Endothelial cell (in vitro differentiated cells): ENCODE results near the gene SORCS3. TPM values are rescaled to one million over a fixed set of nuclear protein-coding genes. Genes with fewer than 3 reads are reported as not detected.

Source experiments
- DNase-seq: peaks from one replicate; pipeline ENCODE4 v3.0.0; 2021; ENCODE audit warnings: low spot score
- H3K27ac Mint-ChIP-seq: one replicate; pipeline ENCODE4 v1.8.0; 2021; ENCODE audit warnings: mixed read lengths, inconsistent platforms; ENCODE audit not compliant: unreplicated experiment
- H3K27me3 Mint-ChIP-seq: one replicate; pipeline ENCODE4 v1.8.0; 2021; ENCODE audit warnings: mild to moderate bottlenecking, moderate library complexity, mixed read lengths, inconsistent platforms; ENCODE audit not compliant: unreplicated experiment
- H3K36me3 Mint-ChIP-seq: one replicate; pipeline ENCODE4 v1.8.0; 2021; ENCODE audit warnings: mild to moderate bottlenecking, low read depth, mixed read lengths, inconsistent platforms; ENCODE audit not compliant: unreplicated experiment
- H3K4me1 Mint-ChIP-seq: one replicate; pipeline ENCODE4 v1.8.0; 2021; ENCODE audit warnings: mild to moderate bottlenecking, mixed read lengths, inconsistent platforms; ENCODE audit not compliant: unreplicated experiment
- H3K4me3 Mint-ChIP-seq: one replicate; pipeline ENCODE4 v1.8.0; 2021; ENCODE audit warnings: mild to moderate bottlenecking, mixed read lengths, inconsistent platforms; ENCODE audit not compliant: unreplicated experiment
- H3K9me3 Mint-ChIP-seq: one replicate; pipeline ENCODE4 v1.8.0; 2021; ENCODE audit warnings: mixed read lengths, inconsistent platforms; ENCODE audit not compliant: unreplicated experiment
- total RNA-seq: library from RNA; stranded (reverse); fragmentation: NEBNext Ultra II Directional; extraction: Animal tissue kit (Norgen Biotek cat#: 25700); gene quantifications from one replicate; pipeline ENCODE4 v1.2.1, GENCODE V29; 2021; ENCODE audit not compliant: unreplicated experiment
- TF ChIP-seq, protein P1 (sequence below): fragments of 200-600 bp; sonication (generic); IDR thresholded peaks from one replicate; pipeline ENCODE4 v1.5.0; 2021; ENCODE audit warnings: antibody characterized with exemption; ENCODE audit not compliant: unreplicated experiment

The SORCS3 gene
- total RNA-seq, 1 donor from 2014 or later = not detected

DNA sequence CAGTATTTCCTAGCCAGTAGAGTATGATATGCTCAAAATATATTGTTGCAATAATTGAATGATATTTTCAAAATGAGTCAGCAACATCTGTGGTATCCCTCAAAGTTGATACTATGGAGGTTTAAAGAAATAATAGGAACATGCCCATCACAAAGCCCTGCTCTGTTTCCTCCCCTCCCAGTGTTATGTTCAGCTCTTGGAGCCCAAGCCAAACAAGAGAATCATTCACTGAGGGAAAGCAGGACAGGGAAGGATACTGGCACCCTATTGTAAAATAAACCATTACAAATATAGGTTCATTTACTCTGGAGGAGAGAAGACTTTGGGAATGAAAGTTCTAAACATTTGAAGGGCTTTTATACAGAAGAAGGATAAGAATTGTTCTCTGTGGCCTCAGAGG, 37.6 kb downstream of the SORCS3 start:
- Mint-ChIP-seq H3K27me3 (no peaks in the 10 kb centered on the region), H3K4me1 (peaks cover 5% of the 10 kb centered on the region), H3K27ac (no peak overlapping the region), H3K4me3 (no peak overlapping the region), H3K9me3 (no peaks in the 10 kb centered on the region), H3K36me3 (no peaks in the 10 kb centered on the region)
- TF ChIP-seq, protein P1, sequence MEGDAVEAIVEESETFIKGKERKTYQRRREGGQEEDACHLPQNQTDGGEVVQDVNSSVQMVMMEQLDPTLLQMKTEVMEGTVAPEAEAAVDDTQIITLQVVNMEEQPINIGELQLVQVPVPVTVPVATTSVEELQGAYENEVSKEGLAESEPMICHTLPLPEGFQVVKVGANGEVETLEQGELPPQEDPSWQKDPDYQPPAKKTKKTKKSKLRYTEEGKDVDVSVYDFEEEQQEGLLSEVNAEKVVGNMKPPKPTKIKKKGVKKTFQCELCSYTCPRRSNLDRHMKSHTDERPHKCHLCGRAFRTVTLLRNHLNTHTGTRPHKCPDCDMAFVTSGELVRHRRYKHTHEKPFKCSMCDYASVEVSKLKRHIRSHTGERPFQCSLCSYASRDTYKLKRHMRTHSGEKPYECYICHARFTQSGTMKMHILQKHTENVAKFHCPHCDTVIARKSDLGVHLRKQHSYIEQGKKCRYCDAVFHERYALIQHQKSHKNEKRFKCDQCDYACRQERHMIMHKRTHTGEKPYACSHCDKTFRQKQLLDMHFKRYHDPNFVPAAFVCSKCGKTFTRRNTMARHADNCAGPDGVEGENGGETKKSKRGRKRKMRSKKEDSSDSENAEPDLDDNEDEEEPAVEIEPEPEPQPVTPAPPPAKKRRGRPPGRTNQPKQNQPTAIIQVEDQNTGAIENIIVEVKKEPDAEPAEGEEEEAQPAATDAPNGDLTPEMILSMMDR = no peak
- DNase-seq = no peak

DNA sequence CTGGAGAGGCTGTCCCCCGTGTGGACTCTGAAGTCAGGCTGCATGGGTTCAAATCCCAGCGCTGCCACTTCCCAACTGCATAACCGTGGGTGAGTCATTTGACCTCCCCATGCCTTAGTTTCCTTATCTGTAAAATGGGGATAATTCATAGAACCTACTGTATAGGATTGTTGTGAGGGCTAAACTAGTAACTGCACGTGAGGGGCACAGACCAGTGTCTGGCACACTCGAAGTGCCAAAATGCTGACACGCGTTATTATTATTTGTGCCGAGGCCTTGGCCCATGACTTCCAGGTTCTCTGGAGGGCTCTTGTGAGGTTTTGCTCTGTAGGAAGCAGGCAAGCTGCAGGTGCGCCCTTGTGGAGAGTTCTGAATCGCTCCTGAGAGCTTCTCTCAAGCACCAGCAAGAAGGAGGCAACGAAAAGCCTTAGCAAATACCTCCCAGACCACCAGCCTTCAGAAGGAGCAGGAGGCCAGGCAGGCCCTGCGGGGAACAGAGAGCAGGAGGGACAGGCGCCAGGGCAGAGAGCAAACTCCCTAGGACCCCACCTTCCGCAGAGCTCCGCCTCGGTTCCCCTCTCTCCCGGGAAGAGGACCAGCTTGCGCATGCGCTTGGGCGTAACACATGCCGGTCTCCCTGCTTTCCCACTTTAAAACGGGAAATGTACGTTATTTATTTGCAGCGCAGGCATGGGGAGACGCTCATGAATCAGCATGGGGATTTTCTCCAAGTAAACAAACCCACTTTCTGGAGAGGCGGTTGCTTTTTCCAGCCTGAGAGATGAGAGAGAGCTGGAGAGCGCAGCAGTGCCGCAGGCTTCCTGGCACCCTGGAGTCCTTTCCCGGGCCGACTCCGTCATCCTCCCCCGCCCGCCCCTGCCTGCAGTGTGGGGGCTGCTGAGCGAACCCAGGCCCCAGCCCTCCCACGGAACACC, 39.6 kb downstream of the SORCS3 start:
- TF ChIP-seq, protein P1 = no peak
- peaks cover 5% of the 10 kb centered on the region for H3K4me1 Mint-ChIP-seq
- no peak overlapping the region for H3K27ac Mint-ChIP-seq
- peak overlapping the region; percentile 87 for H3K4me3 Mint-ChIP-seq
- no peaks in the 10 kb centered on the region for H3K9me3 Mint-ChIP-seq
- peaks cover 4% of the 10 kb centered on the region for H3K27me3 Mint-ChIP-seq
- H3K36me3 Mint-ChIP-seq = no peaks in the 10 kb centered on the region
- peak; percentile 18 for DNase-seq

DNA sequence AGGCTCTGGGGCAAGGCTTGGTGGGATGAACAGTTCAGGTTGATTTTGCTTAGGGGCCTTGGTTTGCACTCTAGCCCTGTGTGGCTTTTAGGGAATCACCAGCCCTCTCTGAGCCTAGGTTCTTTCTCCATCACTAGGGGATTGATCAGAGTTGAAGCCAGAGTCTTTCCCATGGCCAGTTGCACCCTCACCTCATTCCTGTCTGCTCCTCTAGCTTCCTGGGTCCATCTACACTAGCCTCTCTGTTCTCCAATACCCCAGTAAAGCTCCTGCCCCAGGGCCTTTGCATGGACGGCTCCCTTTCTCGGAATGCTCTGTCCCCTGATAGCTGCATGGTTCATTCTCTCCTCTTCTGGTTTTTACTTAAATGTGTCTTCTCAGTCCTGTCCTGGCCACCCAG, 40.4 kb downstream of the SORCS3 start:
- DNase-seq = no peak
- H3K36me3 Mint-ChIP-seq = no peaks in the 10 kb centered on the region
- TF ChIP-seq, protein P1 = no peak
- H3K27ac Mint-ChIP-seq = no peak overlapping the region
- H3K4me1 Mint-ChIP-seq = peaks cover 5% of the 10 kb centered on the region
- no peaks in the 10 kb centered on the region for H3K9me3 Mint-ChIP-seq
- peaks cover 4% of the 10 kb centered on the region for H3K27me3 Mint-ChIP-seq
- peak overlapping the region; percentile 87 for H3K4me3 Mint-ChIP-seq

DNA sequence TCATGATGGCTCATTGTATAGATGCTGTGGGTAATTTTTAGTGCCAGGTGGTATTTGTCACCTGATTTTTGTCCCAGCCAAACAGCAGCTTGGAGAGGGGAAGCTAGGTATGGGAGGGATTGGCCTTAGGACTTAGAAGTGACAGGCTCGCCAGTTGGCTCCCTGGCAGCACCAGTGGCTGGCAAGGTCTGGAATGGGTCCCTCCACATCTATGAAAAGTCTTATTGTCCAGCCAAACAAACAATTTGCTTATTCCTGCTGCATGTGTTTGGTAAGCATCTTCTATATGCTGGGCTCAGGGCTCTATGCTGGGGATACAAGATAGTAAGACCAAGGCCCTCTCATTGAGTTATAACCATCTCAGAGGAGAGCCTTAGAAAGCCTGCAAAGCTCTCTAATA, 42.5 kb downstream of the SORCS3 start:
- no peak overlapping the region for H3K4me3 Mint-ChIP-seq
- TF ChIP-seq, protein P1 = no peak
- H3K9me3 Mint-ChIP-seq = no peaks in the 10 kb centered on the region
- H3K27ac Mint-ChIP-seq = no peak overlapping the region
- peaks cover 6% of the 10 kb centered on the region for H3K27me3 Mint-ChIP-seq
- no peaks in the 10 kb centered on the region for H3K36me3 Mint-ChIP-seq
- H3K4me1 Mint-ChIP-seq = peaks cover 5% of the 10 kb centered on the region
- no peak for DNase-seq

DNA sequence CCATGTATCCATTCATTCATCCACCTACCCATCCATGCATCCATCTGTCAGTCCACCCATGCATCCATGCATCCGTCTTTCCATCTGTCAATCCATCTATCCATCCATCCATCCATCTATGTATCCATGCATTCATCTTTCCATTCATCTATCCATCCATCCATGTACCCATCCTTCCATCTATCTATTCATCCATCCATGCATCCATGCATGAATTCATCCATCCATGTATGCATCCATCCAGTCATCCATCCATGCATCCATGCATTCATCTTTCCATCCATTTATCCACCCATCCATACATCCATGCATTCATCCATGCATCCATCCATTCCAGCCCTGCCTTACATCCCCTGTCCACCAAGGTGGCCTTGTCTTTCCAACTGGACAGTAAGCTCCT, 45.7 kb downstream of the SORCS3 start:
- H3K27me3 Mint-ChIP-seq = peaks cover 8% of the 10 kb centered on the region
- no peaks in the 10 kb centered on the region for H3K36me3 Mint-ChIP-seq
- no peak for DNase-seq
- no peak overlapping the region for H3K4me3 Mint-ChIP-seq
- peaks cover 1% of the 10 kb centered on the region for H3K4me1 Mint-ChIP-seq
- no peak overlapping the region for H3K27ac Mint-ChIP-seq
- no peaks in the 10 kb centered on the region for H3K9me3 Mint-ChIP-seq
- TF ChIP-seq, protein P1 = no peak
